Transverse colon (tissue), 4 donors: ENCODE measurements around the gene ASIC2. TPM values are rescaled to one million over a fixed set of nuclear protein-coding genes. Genes with fewer than 3 reads are reported as not detected.

Experiments
- DNase-seq: peaks from one replicate; pipeline ENCODE4 v3.0.0-alpha.2; 2019
- H3K27ac ChIP-seq, 4 donors: fragments of 200-600 bp; sonication (generic); 2 replicates each; pipeline ENCODE4 v1.5.1; 2016 to 2018; ENCODE audit warnings: inconsistent platforms in 4 of 4
- H3K27me3 ChIP-seq: fragments of 200-600 bp; sonication (generic); 2 replicates; pipeline ENCODE4 v1.5.1; 2017; ENCODE audit warnings: inconsistent platforms
- H3K36me3 ChIP-seq, 4 donors: fragments of 200-600 bp; sonication (generic); 2 replicates each; pipeline ENCODE4 v1.5.1; 2017 to 2019; ENCODE audit warnings: inconsistent platforms in 4 of 4
- H3K4me1 ChIP-seq, 4 donors: fragments of 200-600 bp; sonication (generic); 2 replicates each; pipeline ENCODE4 v1.5.1; 2017 to 2020; ENCODE audit warnings: inconsistent platforms in 4 of 4
- H3K4me3 ChIP-seq, 4 donors: fragments of 200-600 bp; sonication (generic); 1 replicate in 1 of 4; 2 replicates in 3 of 4; pipeline versions ENCODE4 v1.5.1 to v1.6.1; 2017 to 2019; ENCODE audit warnings: inconsistent platforms in 4 of 4
- H3K9me3 ChIP-seq, 2 donors: fragments of 200-600 bp; sonication (generic); 2 replicates each; pipeline ENCODE4 v1.5.1; 2017 to 2019; ENCODE audit warnings: inconsistent platforms in 2 of 2
- CTCF ChIP-seq, 5 experiments: fragments of 200-600 bp in 3 of 5; fragments of 450-650 bp in 2 of 5; sonication (generic) in 3 of 5; IDR thresholded peaks; 1 replicate in 2 of 5; 2 replicates in 3 of 5; pipeline ENCODE4 v1.5.1; 2016 to 2017; ENCODE audit warnings: antibody characterized with exemption in 5 of 5, inconsistent platforms in 3 of 5, mild to moderate bottlenecking in 2 of 5, moderate library complexity in 1 of 5
- EP300 ChIP-seq: sonication (generic); formaldehyde crosslinking; IDR thresholded peaks from one replicate; pipeline ENCODE4 v1.6.1; 2017; ENCODE audit warnings: antibody characterized with exemption, low read depth
- POLR2A ChIP-seq: fragments of 450-650 bp; IDR thresholded peaks from one replicate; pipeline ENCODE4 v1.6.1; 2016; ENCODE audit warnings: antibody characterized with exemption, mild to moderate bottlenecking, moderate library complexity
- POLR2AphosphoS5 ChIP-seq, 3 donors: sonication (generic); formaldehyde crosslinking; IDR thresholded peaks; one replicate each; pipeline ENCODE4 v1.6.1; 2016; ENCODE audit warnings: antibody characterized with exemption in 3 of 3
- WGBS, 2 donors: methylation state at CpG; one replicate each; pipeline ENCODE4 v1.1.5; 2018; ENCODE audit warnings: low coverage in 1 of 2; 5-methylcytosine and 5-hydroxymethylcytosine counted together
- in situ Hi-C, 4 donors: fragments of 200-750 bp; cut with MboI; loops; one replicate each; pipeline versions ENCODE4 v1.15.0 to v1.15.1; 2017; ENCODE audit warnings: low sequenced_read_pairs in 3 of 4, low pct_ligation_motif_present in 1 of 4, low pct_unique_long_range_greater_than_20kb in 1 of 4
- intact Hi-C: fragments of 100-400 bp; cut with DNase I; formaldehyde crosslinking; loops from one replicate; pipeline ENCODE4 v1.15.1; 2023; ENCODE audit warnings: low total_unique reads
- total RNA-seq, 4 donors: library from RNA; depleted of rRNA; stranded (reverse); fragments of >200 nt; gene quantifications; one replicate each; pipeline ENCODE4 v1.1.0, GENCODE V29; 2016

Gene ASIC2
- total RNA-seq, 4 donors from 2014 or later: 0.16 to 0.55 TPM; not detected in 2

GRCh38 chr17:33090806-33091205 lies 202.3 kb downstream of the ASIC2 start:
- Histone ChIP-seq H3K27me3 (peaks cover 8% of the 10 kb centered on the region), H3K4me1 (peaks cover 0 to 13% (median 0%) of the 10 kb centered on the region in 4 donors), H3K36me3 (no peaks in the 10 kb centered on the region), H3K4me3 (no peak overlapping the region), H3K9me3 (no peaks in the 10 kb centered on the region), H3K27ac (no peak overlapping the region)
- WGBS, 2 donors: 55% methylated on average over 1 of the region's 1 CpG; no CpG with 5 or more reads in 1 of the 2 donors
- in situ Hi-C loops (no loop called here), intact Hi-C loops (no loop called here)
- DNase-seq: no peak
- TF ChIP-seq POLR2A: no peak
- TF ChIP-seq EP300: no peak
- no peak for TF ChIP-seq POLR2AphosphoS5 (IDR thresholded peaks at IDR 0.05)
- no peak for TF ChIP-seq CTCF (IDR thresholded peaks at IDR 0.05)

DNA sequence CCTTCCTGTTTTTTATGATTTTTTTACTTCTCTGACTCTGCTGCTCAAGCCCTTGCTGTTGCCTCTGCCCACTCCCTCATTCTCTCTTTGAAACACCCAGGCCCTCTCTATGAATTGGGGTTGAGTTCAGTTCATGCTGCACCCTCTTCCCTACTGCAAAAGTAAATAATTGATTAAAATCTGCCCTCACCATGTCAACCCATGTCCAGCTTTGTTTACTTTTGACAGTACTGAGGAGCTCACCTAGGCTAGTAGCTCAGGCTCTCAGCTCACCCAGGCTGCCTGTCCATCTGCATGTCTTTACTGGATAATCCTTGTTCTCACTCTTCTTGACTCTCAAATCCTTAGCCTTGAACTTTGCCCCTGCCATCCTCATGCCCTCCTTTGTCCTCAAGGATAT lies 206.2 kb downstream of the ASIC2 start:
- in situ Hi-C loops: no loop called here
- no peaks in the 10 kb centered on the region for H3K36me3 ChIP-seq

GRCh38 chr17:33086041-33086440 lies 207.1 kb downstream of the ASIC2 start:
- Histone ChIP-seq H3K9me3 (no peaks in the 10 kb centered on the region), H3K4me3 (no peak overlapping the region), H3K36me3 (no peaks in the 10 kb centered on the region), H3K27me3 (no peaks in the 10 kb centered on the region), H3K27ac (no peak overlapping the region), H3K4me1 (peaks cover 0 to 25% (median 1%) of the 10 kb centered on the region in 4 donors)
- no peak for DNase-seq
- intact Hi-C loops: no loop called here
- in situ Hi-C loops: no loop called here
- no peak for TF ChIP-seq EP300
- TF ChIP-seq CTCF (IDR thresholded peaks at IDR 0.05): no peak
- no peak for TF ChIP-seq POLR2AphosphoS5 (IDR thresholded peaks at IDR 0.05)
- no peak for TF ChIP-seq POLR2A
- WGBS, 2 donors: 54% methylated on average over 1 of the region's 1 CpG; no CpG with 5 or more reads in 1 of the 2 donors

More for the DNA sequence above, 206.2 kb downstream of the ASIC2 start:
- no peak for TF ChIP-seq POLR2A
- TF ChIP-seq POLR2AphosphoS5 (IDR thresholded peaks at IDR 0.05): no peak
- no peak overlapping the region for H3K27ac ChIP-seq
- H3K27me3 ChIP-seq: no peaks in the 10 kb centered on the region
- peaks cover 0 to 25% (median 1%) of the 10 kb centered on the region in 4 donors for H3K4me1 ChIP-seq
- DNase-seq: no peak
- intact Hi-C loops: no loop called here
- no peak overlapping the region for H3K4me3 ChIP-seq
- no peaks in the 10 kb centered on the region for H3K9me3 ChIP-seq

GRCh38 chr17:33085256-33085655 lies 207.8 kb downstream of the ASIC2 start:
- Histone ChIP-seq H3K9me3 (no peaks in the 10 kb centered on the region), H3K4me1 (peaks cover 0 to 29% (median 1%) of the 10 kb centered on the region in 4 donors), H3K27ac (peak overlapping the region in 1 of 4 donors; percentile 66), H3K36me3 (no peaks in the 10 kb centered on the region), H3K4me3 (no peak overlapping the region), H3K27me3 (no peaks in the 10 kb centered on the region)
- intact Hi-C loops: no loop called here
- in situ Hi-C loops: no loop called here
- WGBS, 2 donors: 56% methylated on average over 3 of the region's 3 CpGs
- no peak for DNase-seq
- no peak for TF ChIP-seq POLR2AphosphoS5 (IDR thresholded peaks at IDR 0.05)
- TF ChIP-seq POLR2A: no peak
- TF ChIP-seq CTCF (IDR thresholded peaks at IDR 0.05): no peak
- no peak for TF ChIP-seq EP300

- intact Hi-C loops (no loop called here), in situ Hi-C loops (no loop called here)
These were observed 208.3 kb downstream of the ASIC2 start for GRCh38 chr17:33084755-33085154.

More at GRCh38 chr17:33084755-33085154, 208.3 kb downstream of the ASIC2 start:
- TF ChIP-seq POLR2A (no peak), EP300 (no peak), CTCF (IDR thresholded peaks at IDR 0.05) (no peak), POLR2AphosphoS5 (IDR thresholded peaks at IDR 0.05) (no peak)
- Histone ChIP-seq H3K27ac (peak overlapping the region in 1 of 4 donors; percentile 66), H3K4me3 (no peak overlapping the region), H3K27me3 (no peaks in the 10 kb centered on the region), H3K9me3 (no peaks in the 10 kb centered on the region), H3K4me1 (peaks cover 0 to 29% (median 3%) of the 10 kb centered on the region in 4 donors), H3K36me3 (no peaks in the 10 kb centered on the region)
- WGBS, 2 donors: 20 to 36% methylated on average over 1 to 2 of the region's 2 CpGs
- DNase-seq: no peak
